ENCODE data around the gene OPCML.

OPCML gene

GRCh38 chr11:133361689-133361994, 170.7 kb downstream of the OPCML start:
- H3K27ac ChIP-seq = no peak overlapping the region

GRCh38 chr11:133360860-133361688, 171.2 kb downstream of the OPCML start:
- TF ChIP-seq ZFX (IDR thresholded peaks at IDR 0.05; ENCODE audit: borderline replicate concordance) = no peak
- TF ChIP-seq CTCF (IDR thresholded peaks at IDR 0.05) = no peak
- no peak overlapping the region for H3K27ac ChIP-seq

More at GRCh38 chr11:133361689-133361994, 170.7 kb downstream of the OPCML start:
- no peak for TF ChIP-seq CTCF (IDR thresholded peaks at IDR 0.05)
- TF ChIP-seq ZFX (IDR thresholded peaks at IDR 0.05; ENCODE audit: borderline replicate concordance) = no peak

- no peak overlapping the region for H3K27ac ChIP-seq
- no peak for TF ChIP-seq ZFX (IDR thresholded peaks at IDR 0.05; ENCODE audit: borderline replicate concordance)
- TF ChIP-seq CTCF (IDR thresholded peaks at IDR 0.05) = no peak
Observed at GRCh38 chr11:133355095-133355494, 177.2 kb downstream of the OPCML start.

GRCh38 chr11:133354069-133354468, 178.2 kb downstream of the OPCML start:
- TF ChIP-seq CTCF (IDR thresholded peaks at IDR 0.05) (no peak), ZFX (IDR thresholded peaks at IDR 0.05; ENCODE audit: borderline replicate concordance) (no peak)
- no peak overlapping the region for H3K27ac ChIP-seq

GRCh38 chr11:133350045-133350444, 182.3 kb downstream of the OPCML start:
- no peak overlapping the region for H3K27ac ChIP-seq
- no peak for TF ChIP-seq CTCF (IDR thresholded peaks at IDR 0.05)

GRCh38 chr11:133347988-133348387, 184.3 kb downstream of the OPCML start:
- H3K27ac ChIP-seq = no peak overlapping the region
- TF ChIP-seq ZFX (IDR thresholded peaks at IDR 0.05; ENCODE audit: borderline replicate concordance) (no peak), CTCF (IDR thresholded peaks at IDR 0.05) (no peak)

- H3K27ac ChIP-seq = no peak overlapping the region
- no peak for TF ChIP-seq ZFX (IDR thresholded peaks at IDR 0.05; ENCODE audit: borderline replicate concordance)
- no peak for TF ChIP-seq CTCF (IDR thresholded peaks at IDR 0.05)
Observed at GRCh38 chr11:133346137-133346536, 186.2 kb downstream of the OPCML start.
